Measurements from ENCODE around the gene TACC2.
"Not testable (repeated sequence)": the region's sequence is repeated elsewhere in the genome, so short reads cannot be mapped to it uniquely, and the experiment has no call there.

TACC2 gene

GRCh38 chr10:121949451-121949850 is 39.5 kb upstream of the TACC2 start:
- TF ChIP-seq CTCF (IDR thresholded peaks at IDR 0.05; ENCODE audit: low read depth, low read length), result no peak
- Histone ChIP-seq H3K4me3 (ENCODE audit: low read depth, low read length) (no peak overlapping the region), H3K27me3 (no peaks in the 10 kb centered on the region), H3K36me3 (no peaks in the 10 kb centered on the region), H3K9me3 (no peaks in the 10 kb centered on the region), H3K4me1 (no peaks in the 10 kb centered on the region)
- no peak for DNase-seq

- DNase-seq, result no peak
- Histone ChIP-seq H3K36me3 (no peaks in the 10 kb centered on the region), H3K9me3 (no peaks in the 10 kb centered on the region), H3K27me3 (no peaks in the 10 kb centered on the region), H3K4me1 (no peaks in the 10 kb centered on the region), H3K4me3 (ENCODE audit: low read depth, low read length) (no peak overlapping the region)
- TF ChIP-seq CTCF (IDR thresholded peaks at IDR 0.05; ENCODE audit: low read depth, low read length), result no peak
Measured at GRCh38 chr10:121952226-121952625, 36.7 kb upstream of the TACC2 start.

- TF ChIP-seq CTCF (IDR thresholded peaks at IDR 0.05; ENCODE audit: low read depth, low read length), result no peak
- DNase-seq, result no peak
- no peaks in the 10 kb centered on the region for H3K27me3 ChIP-seq
Measured at GRCh38 chr10:121956111-121957061, 32.6 kb upstream of the TACC2 start.

GRCh38 chr10:121959671-121960070 is 29.3 kb upstream of the TACC2 start:
- TF ChIP-seq CTCF (IDR thresholded peaks at IDR 0.05; ENCODE audit: low read depth, low read length), result no peak
- no peaks in the 10 kb centered on the region for H3K9me3 ChIP-seq
- no peaks in the 10 kb centered on the region for H3K27me3 ChIP-seq
- H3K4me1 ChIP-seq, result no peaks in the 10 kb centered on the region
- H3K36me3 ChIP-seq, result peaks cover 21% of the 10 kb centered on the region
- H3K4me3 ChIP-seq (ENCODE audit: low read depth, low read length), result no peak overlapping the region
- no peak for DNase-seq

More at GRCh38 chr10:121956111-121957061, 32.6 kb upstream of the TACC2 start:
- H3K9me3 ChIP-seq, result no peaks in the 10 kb centered on the region
- H3K36me3 ChIP-seq, result peaks cover 13% of the 10 kb centered on the region
- H3K4me3 ChIP-seq (ENCODE audit: low read depth, low read length), result no peak overlapping the region
- H3K4me1 ChIP-seq, result no peaks in the 10 kb centered on the region

GRCh38 chr10:121961456-121961855 is 27.5 kb upstream of the TACC2 start:
- Histone ChIP-seq H3K4me3 (ENCODE audit: low read depth, low read length) (no peak overlapping the region), H3K4me1 (no peaks in the 10 kb centered on the region), H3K36me3 (peaks cover 34% of the 10 kb centered on the region), H3K27me3 (no peaks in the 10 kb centered on the region), H3K9me3 (no peaks in the 10 kb centered on the region)
- DNase-seq, result no peak
- TF ChIP-seq CTCF (IDR thresholded peaks at IDR 0.05; ENCODE audit: low read depth, low read length), result no peak

- Histone ChIP-seq H3K9me3 (no peaks in the 10 kb centered on the region), H3K4me3 (ENCODE audit: low read depth, low read length) (no peak overlapping the region), H3K36me3 (peaks cover 42% of the 10 kb centered on the region), H3K4me1 (no peaks in the 10 kb centered on the region), H3K27me3 (no peaks in the 10 kb centered on the region)
- no peak for DNase-seq
- TF ChIP-seq CTCF (IDR thresholded peaks at IDR 0.05; ENCODE audit: low read depth, low read length), result no peak
Measured at GRCh38 chr10:121965996-121966395, 23.0 kb upstream of the TACC2 start.

- peaks cover 42% of the 10 kb centered on the region for H3K36me3 ChIP-seq
- not testable (repeated sequence) for H3K4me3 ChIP-seq (ENCODE audit: low read depth, low read length)
Measured at GRCh38 chr10:121969086-121969485, 19.9 kb upstream of the TACC2 start.

More at GRCh38 chr10:121969086-121969485, 19.9 kb upstream of the TACC2 start:
- not testable (repeated sequence) for H3K4me1 ChIP-seq, DNase-seq, H3K9me3 ChIP-seq, H3K27me3 ChIP-seq

Data from BE2C (cell line).